G401.6 (cell line): ENCODE measurements around the gene VPS4A.

ENCODE experiments used
- FAIRE-seq: peaks from 2 replicates; lab custom pipeline; 2012; peaks lifted over from hg19 to GRCh38; lab: Jason Lieb, UNC

Gene VPS4A

GRCh38 chr16:69367980-69368379 is 56.8 kb downstream of the VPS4A start:
- no peak for FAIRE-seq

GRCh38 chr16:69368866-69369265 is 57.7 kb downstream of the VPS4A start:
- FAIRE-seq, result no peak

- no peak for FAIRE-seq
These were observed 60.4 kb downstream of the VPS4A start for GRCh38 chr16:69371564-69371963.

- FAIRE-seq, result no peak
These were observed 61.9 kb downstream of the VPS4A start for GRCh38 chr16:69373019-69373418.
